GM10248 (cell line): Measurements from ENCODE around the gene CELF5.
"Not testable (repeated sequence)": the region's sequence is repeated elsewhere in the genome, so short reads cannot be mapped to it uniquely, and the experiment has no call there.

ENCODE experiments used
- CTCF ChIA-PET: fragments of 300-600 bp; sonication (Branson Sonifier 250); formaldehyde crosslinking; extraction: SDS; loops from one replicate; lab custom pipeline; 2021; ENCODE audit warnings: antibody characterized with exemption; lab: Yijun Ruan, JAX
- POLR2A ChIA-PET: fragments of 350-650 bp; sonication (Branson Sonifier 250); formaldehyde crosslinking; extraction: SDS; loops from one replicate; lab custom pipeline; 2020; ENCODE audit warnings: antibody characterized with exemption; lab: Yijun Ruan, JAX
- DNase-seq: peaks from one replicate; pipeline ENCODE4 v3.0.0; 2012; ENCODE audit errors: extremely low spot score
- CTCF ChIP-seq: IDR thresholded peaks from 2 replicates; pipeline ENCODE4 v1.5.1; 2012; ENCODE audit warnings: mild to moderate bottlenecking, low read depth; ENCODE audit errors: extremely low read depth, missing control alignments, control extremely low read depth

CELF5 gene

GRCh38 chr19:3190921-3191805, 33.3 kb upstream of the CELF5 start:
- no peak for DNase-seq
- ChIA-PET POLR2A (no interaction called here), CTCF (interaction anchor here (1.3 kb wide), 1 partner anchor 15 kb away, joined by 3 read pairs; no protein-coding TSS in a partner anchor)
- TF ChIP-seq CTCF: no peak

GRCh38 chr19:3191806-3192104, 32.7 kb upstream of the CELF5 start:
- DNase-seq, POLR2A ChIA-PET, CTCF ChIA-PET: not testable (repeated sequence)

GRCh38 chr19:3192228-3192635, 32.2 kb upstream of the CELF5 start:
- TF ChIP-seq CTCF: no peak
- no peak for DNase-seq
- CTCF ChIA-PET: no interaction called here
- POLR2A ChIA-PET: no interaction called here

GRCh38 chr19:3192684-3193083, 31.8 kb upstream of the CELF5 start:
- no peak for DNase-seq
- CTCF ChIA-PET: no interaction called here
- no peak for TF ChIP-seq CTCF
- POLR2A ChIA-PET: no interaction called here

- ChIA-PET CTCF (interaction anchor here (1.0 kb wide), 1 partner anchor 243 kb away, joined by 3 read pairs; no protein-coding TSS in a partner anchor), POLR2A (no interaction called here)
- no peak for DNase-seq
- TF ChIP-seq CTCF: no peak
Observed at GRCh38 chr19:3193256-3194105, 31.0 kb upstream of the CELF5 start.

GRCh38 chr19:3194106-3195087, 30.1 kb upstream of the CELF5 start:
- TF ChIP-seq CTCF: no peak
- POLR2A ChIA-PET: no interaction called here
- DNase-seq: no peak
- CTCF ChIA-PET: interaction anchor here (1.0 kb wide), 2 partner anchors 9 to 244 kb away, joined by 3 read pairs; no protein-coding TSS in a partner anchor
